ENCODE results near the gene ABR. TPM values are rescaled to one million over a fixed set of nuclear protein-coding genes. Genes with fewer than 3 reads are reported as not detected.

ABR gene
- total RNA-seq, 1 experiment from 2014 or later: 172 TPM

- Histone ChIP-seq H3K27me3 (ENCODE audit: control insufficient read depth, insufficient read depth, low read length) (no peaks in the 10 kb centered on the region), H3K27ac (ENCODE audit: low read length) (peak overlapping the region; percentile 54; the same call in 1 of the 2 replicates), H3K4me3 (ENCODE audit: low read depth in 2 of 2, low read length in 2 of 2) (no peak overlapping the region), H3K9me3 (ENCODE audit: control insufficient read depth, insufficient read depth, low read depth, low read length) (no peaks in the 10 kb centered on the region), H3K36me3 (ENCODE audit: control insufficient read depth, insufficient read depth, low read length) (no peaks in the 10 kb centered on the region), H3K4me1 (ENCODE audit: control insufficient read depth, insufficient read depth, low read length) (peaks cover 22% of the 10 kb centered on the region)
- CTCF ChIA-PET: no interaction called here
- no TSS peak for BruUV-seq (replicated peaks)
- intact Hi-C loops (cut with micrococcal nuclease; ENCODE audit: unreplicated experiment): no loop called here
- POLR2A ChIA-PET: no interaction called here
- no peak for ATAC-seq
- DNase-seq (ENCODE audit: low read depth, low spot score): no peak
- in situ Hi-C loops (cut with HindIII; ENCODE audit: low pct_unique_long_range_greater_than_20kb, low sequenced_read_pairs): no loop called here
- TF ChIP-seq POLR2AphosphoS5 (IDR thresholded peaks at IDR 0.05; ENCODE audit: low read depth, low read length) (no peak), SIN3A (IDR thresholded peaks at IDR 0.05; ENCODE audit: borderline replicate concordance, insufficient read depth, low read depth, low read length) (no peak)
Observed at GRCh38 chr17:1090465-1091189, 89.2 kb downstream of the ABR start.

GRCh38 chr17:1089915-1090314 is 89.9 kb downstream of the ABR start:
- H3K27ac ChIP-seq (ENCODE audit: low read length): peak overlapping the region; percentile 54
- ChIA-PET CTCF (no interaction called here), POLR2A (no interaction called here)
- H3K9me3 ChIP-seq (ENCODE audit: control insufficient read depth, insufficient read depth, low read depth, low read length): no peaks in the 10 kb centered on the region
- TF ChIP-seq CTCF (IDR thresholded peaks at IDR 0.05) (no peak), REST (IDR thresholded peaks at IDR 0.05; ENCODE audit: insufficient read depth in 1 of 2, low read depth in 2 of 2, low read length in 1 of 2) (no peak), SIN3A (IDR thresholded peaks at IDR 0.05; ENCODE audit: borderline replicate concordance, insufficient read depth, low read depth, low read length) (no peak), TCF7L2 (IDR thresholded peaks at IDR 0.05; ENCODE audit: low read depth, low read length) (no peak), POLR2AphosphoS5 (IDR thresholded peaks at IDR 0.05; ENCODE audit: low read depth, low read length) (no peak)
- no peaks in the 10 kb centered on the region for H3K36me3 ChIP-seq (ENCODE audit: control insufficient read depth, insufficient read depth, low read length)
- in situ Hi-C loops (cut with HindIII; ENCODE audit: low pct_unique_long_range_greater_than_20kb, low sequenced_read_pairs) (no loop called here), intact Hi-C loops (cut with micrococcal nuclease; ENCODE audit: unreplicated experiment) (no loop called here)
- no peak for ATAC-seq
- no peak for DNase-seq (ENCODE audit: low read depth, low spot score)
- no TSS peak for BruUV-seq (replicated peaks)
- peaks cover 22% of the 10 kb centered on the region for H3K4me1 ChIP-seq (ENCODE audit: control insufficient read depth, insufficient read depth, low read length)
- H3K4me3 ChIP-seq (ENCODE audit: low read depth in 2 of 2, low read length in 2 of 2): no peak overlapping the region
- H3K27me3 ChIP-seq (ENCODE audit: control insufficient read depth, insufficient read depth, low read length): no peaks in the 10 kb centered on the region
